A673 (cell line): Measurements from ENCODE around the gene RGS21.

Experiments used
- EZH2 ChIP-seq: fragments of 200-600 bp; sonication (generic); IDR thresholded peaks from 2 replicates; pipeline ENCODE4 v1.6.1; 2017; ENCODE audit warnings: borderline replicate concordance, low read depth, mild to moderate bottlenecking, mixed read lengths, antibody characterized with exemption, low read length; ENCODE audit not compliant: poor library complexity, severe bottlenecking
- TF ChIP-seq, protein P1 (sequence below): fragments of 300-800, 200-600 bp; sonication (generic); conservative IDR thresholded peaks from 2 replicates; pipeline ENCODE4 v1.5.1; 2017; ENCODE audit warnings: low read depth, mild to moderate bottlenecking, antibody characterized with exemption, low read length, moderate library complexity, mixed read lengths

DNA sequence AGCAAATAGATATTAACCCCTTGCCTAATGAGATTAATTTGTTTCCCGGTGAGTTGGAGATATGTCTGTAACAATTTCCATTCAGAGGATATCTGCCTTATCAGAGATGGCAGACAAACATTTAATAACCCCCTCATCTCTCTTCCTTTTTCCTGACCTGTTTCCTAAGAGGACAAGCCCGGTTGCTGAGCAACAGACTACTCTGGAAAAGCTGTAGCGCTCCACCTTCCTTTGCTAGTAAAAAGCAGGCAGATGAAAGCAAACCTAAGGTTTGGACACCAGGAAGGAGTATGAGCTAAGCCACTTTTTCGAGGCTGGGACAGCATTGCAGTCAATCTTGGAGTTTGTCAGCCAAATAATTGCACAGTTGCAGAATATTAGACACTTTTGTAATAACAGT, 82.4 kb downstream of the RGS21 start:
- TF ChIP-seq, protein P1, sequence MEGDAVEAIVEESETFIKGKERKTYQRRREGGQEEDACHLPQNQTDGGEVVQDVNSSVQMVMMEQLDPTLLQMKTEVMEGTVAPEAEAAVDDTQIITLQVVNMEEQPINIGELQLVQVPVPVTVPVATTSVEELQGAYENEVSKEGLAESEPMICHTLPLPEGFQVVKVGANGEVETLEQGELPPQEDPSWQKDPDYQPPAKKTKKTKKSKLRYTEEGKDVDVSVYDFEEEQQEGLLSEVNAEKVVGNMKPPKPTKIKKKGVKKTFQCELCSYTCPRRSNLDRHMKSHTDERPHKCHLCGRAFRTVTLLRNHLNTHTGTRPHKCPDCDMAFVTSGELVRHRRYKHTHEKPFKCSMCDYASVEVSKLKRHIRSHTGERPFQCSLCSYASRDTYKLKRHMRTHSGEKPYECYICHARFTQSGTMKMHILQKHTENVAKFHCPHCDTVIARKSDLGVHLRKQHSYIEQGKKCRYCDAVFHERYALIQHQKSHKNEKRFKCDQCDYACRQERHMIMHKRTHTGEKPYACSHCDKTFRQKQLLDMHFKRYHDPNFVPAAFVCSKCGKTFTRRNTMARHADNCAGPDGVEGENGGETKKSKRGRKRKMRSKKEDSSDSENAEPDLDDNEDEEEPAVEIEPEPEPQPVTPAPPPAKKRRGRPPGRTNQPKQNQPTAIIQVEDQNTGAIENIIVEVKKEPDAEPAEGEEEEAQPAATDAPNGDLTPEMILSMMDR = no peak
- no peak for TF ChIP-seq EZH2
